ENCODE measurements around the gene COA7. TPM values are rescaled to one million over a fixed set of nuclear protein-coding genes. Genes with fewer than 3 reads are reported as not detected.
A peak's percentile ranks its signal among the peaks of the same experiment; 100 is the strongest.

Gene COA7
- polyA plus RNA-seq, 1 of the 3 experiments (the other 2 are of a cell fraction) = 9.0 TPM

- DNase-seq = no peak
- H3K27me3 ChIP-seq (ENCODE audit: insufficient read depth) = no peaks in the 10 kb centered on the region
- no peak overlapping the region for H3K4me3 ChIP-seq (ENCODE audit: low read depth in 2 of 2, low read length in 1 of 2)
- peaks cover 4 to 7% of the 10 kb centered on the region in 2 experiments; a peak in 1 of 4 replicates for H3K4me1 ChIP-seq (ENCODE audit: control insufficient read depth in 1 of 2, insufficient read depth in 2 of 2, low read depth in 1 of 2, low read length in 1 of 2)
- no peaks in the 10 kb centered on the region for H3K79me2 ChIP-seq (ENCODE audit: insufficient read depth)
- TF ChIP-seq USF2 (IDR thresholded peaks at IDR 0.05; ENCODE audit: borderline replicate concordance, low read depth, low read length) (no peak), FOXM1 (IDR thresholded peaks at IDR 0.05; ENCODE audit: low read depth) (no peak), NRF1 (IDR thresholded peaks at IDR 0.05; ENCODE audit: low read depth, low read length) (no peak), ELF1 (IDR thresholded peaks at IDR 0.05) (no peak), IRF3 (IDR thresholded peaks at IDR 0.05; ENCODE audit: low read depth, low read length) (no peak)
- no peak overlapping the region for H3K27ac ChIP-seq (ENCODE audit: low read depth in 2 of 2, low read length in 1 of 2)
- no peak overlapping the region for H3K4me2 ChIP-seq
- ChIA-PET POLR2A (no interaction called here), CTCF (interaction anchor here (2.8 kb wide), 1 partner anchor 10 kb away, joined by 9 read pairs; no protein-coding TSS in a partner anchor)
- H3K36me3 ChIP-seq (replicated peaks in 1 of 2; ENCODE audit: control insufficient read depth in 1 of 2, insufficient read depth in 2 of 2, low read length in 1 of 2) = no peaks in the 10 kb centered on the region
- no peak overlapping the region for H2AFZ ChIP-seq (ENCODE audit: low read depth)
- no peaks in the 10 kb centered on the region for H3K9me2 ChIP-seq
- 86% methylated on average over 8 of the region's 8 CpGs for WGBS (ENCODE audit: low lambda C conversion rate)
- no peaks in the 10 kb centered on the region for H3K9me3 ChIP-seq
- H4K20me1 ChIP-seq (ENCODE audit: insufficient read depth) = no peaks in the 10 kb centered on the region
- no peak overlapping the region for H3K9ac ChIP-seq
- no peaks in the 10 kb centered on the region for H3F3A ChIP-seq (replicated peaks; ENCODE audit: insufficient read depth)
Measured at GRCh38 chr1:52676249-52676903, 21.8 kb downstream of the COA7 start.

- CTCF ChIA-PET = interaction anchor here (2.8 to 3.1 kb wide), 2 partner anchors 12 kb away, joined by 9 to 13 read pairs; no protein-coding TSS in a partner anchor
- no peak overlapping the region for H3K27ac ChIP-seq (ENCODE audit: low read depth in 2 of 2, low read length in 1 of 2)
Measured at GRCh38 chr1:52674497-52675384, 23.4 kb downstream of the COA7 start.

More at GRCh38 chr1:52674497-52675384, 23.4 kb downstream of the COA7 start:
- 77% methylated on average over 5 of the region's 6 CpGs for WGBS (ENCODE audit: low lambda C conversion rate)
- peak overlapping the region; percentile 47 for H2AFZ ChIP-seq (ENCODE audit: low read depth)
- H3K27me3 ChIP-seq (ENCODE audit: insufficient read depth) = no peaks in the 10 kb centered on the region
- H3F3A ChIP-seq (replicated peaks; ENCODE audit: insufficient read depth) = no peaks in the 10 kb centered on the region
- TF ChIP-seq TCF12 (IDR thresholded peaks at IDR 0.05) = peak; percentile 30
- peak; percentile 53; the same call in 1 of the 2 replicates for TF ChIP-seq PBX3 (IDR thresholded peaks at IDR 0.05)
- TF ChIP-seq CHD2 (IDR thresholded peaks at IDR 0.05; ENCODE audit: low read length, partially characterized antibody) = no peak
- TF ChIP-seq NFIC (IDR thresholded peaks at IDR 0.05; ENCODE audit: borderline replicate concordance) = no peak
- H3K36me3 ChIP-seq (replicated peaks in 1 of 2; ENCODE audit: control insufficient read depth in 1 of 2, insufficient read depth in 2 of 2, low read length in 1 of 2) = no peaks in the 10 kb centered on the region
- no peaks in the 10 kb centered on the region for H3K9me3 ChIP-seq
- POLR2A ChIA-PET = no interaction called here
- no peaks in the 10 kb centered on the region for H4K20me1 ChIP-seq (ENCODE audit: insufficient read depth)
- H3K4me2 ChIP-seq = no peak overlapping the region
- no peak overlapping the region for H3K4me3 ChIP-seq (ENCODE audit: low read depth in 2 of 2, low read length in 1 of 2)
- DNase-seq = no peak
- H3K4me1 ChIP-seq (ENCODE audit: control insufficient read depth in 1 of 2, insufficient read depth in 2 of 2, low read depth in 1 of 2, low read length in 1 of 2) = peaks cover 4 to 7% of the 10 kb centered on the region in 2 experiments; a peak in 1 of 4 replicates
- H3K9ac ChIP-seq = no peak overlapping the region
- no peaks in the 10 kb centered on the region for H3K9me2 ChIP-seq
- H3K79me2 ChIP-seq (ENCODE audit: insufficient read depth) = no peaks in the 10 kb centered on the region
